B cell (primary cell): ENCODE results near the gene RHBDL1. TPM values are rescaled to one million over a fixed set of nuclear protein-coding genes. Genes with fewer than 3 reads are reported as not detected.

Experiments used
- ATAC-seq: fragments of 200-7000 bp; cut with Tn5 transposase; one replicate; pipeline ENCODE4 v1.10.0; 2021; ENCODE audit warnings: low read depth, mild to moderate bottlenecking, moderate number of reproducible peaks, moderate library complexity
- CTCF ChIA-PET: fragments of 350-600 bp; sonication (Branson Sonifier 250); formaldehyde crosslinking; loops from one replicate; lab custom pipeline; 2021; ENCODE audit warnings: antibody characterized with exemption, inconsistent platforms; lab: Charles Lee
- POLR2A ChIA-PET: fragments of 350-600 bp; sonication (Branson Sonifier 250); formaldehyde crosslinking; loops from one replicate; lab custom pipeline; 2021; ENCODE audit warnings: antibody characterized with exemption; lab: Charles Lee
- DNase-seq: peaks from one replicate; pipeline ENCODE4 v3.0.0; 2013
- H2AFZ ChIP-seq: 2 replicates; pipeline ENCODE4 v1.6.1; 2012; ENCODE audit warnings: mild to moderate bottlenecking, low read depth, low read length; ENCODE audit not compliant: insufficient read depth, poor library complexity, severe bottlenecking
- H3K27ac ChIP-seq, 2 donors: 1 replicate in 1 of 2; 2 replicates in 1 of 2; pipeline ENCODE4 v1.5.1; 2012 to 2013; ENCODE audit warnings: low read length in 2 of 2, mild to moderate bottlenecking in 2 of 2, moderate library complexity in 1 of 2
- H3K27me3 ChIP-seq, 4 experiments: fragments of 200-600 bp in 1 of 4; sonication (generic) in 1 of 4; replicated peaks in 1 of 4; 1 replicate in 2 of 4; 2 replicates in 2 of 4; pipeline versions ENCODE4 v1.6.1 to v1.7.0; 2013 to 2016; ENCODE audit warnings: low read length in 3 of 4, mild to moderate bottlenecking in 2 of 4, mixed read lengths in 1 of 4, moderate library complexity in 1 of 4; ENCODE audit not compliant: insufficient read depth in 4 of 4, control insufficient read depth in 3 of 4; ENCODE audit errors: control extremely low read depth in 1 of 4
- H3K36me3 ChIP-seq, 2 experiments: replicated peaks in 1 of 2; 1 replicate in 1 of 2; 2 replicates in 1 of 2; pipeline versions ENCODE4 v1.6.1 to v1.7.1; 2013; ENCODE audit warnings: low read length in 1 of 2; ENCODE audit not compliant: insufficient read depth in 2 of 2, control insufficient read depth in 1 of 2; ENCODE audit errors: control extremely low read depth in 1 of 2, extremely low read depth in 1 of 2
- H3K4me1 ChIP-seq, 2 donors: fragments of 200-600 bp in 1 of 2; sonication (generic) in 1 of 2; 1 replicate in 1 of 2; 2 replicates in 1 of 2; pipeline versions ENCODE4 v1.5.1 to v1.6.1; 2013 to 2017; ENCODE audit warnings: low read length in 2 of 2; ENCODE audit not compliant: control insufficient read depth in 2 of 2, insufficient read depth in 2 of 2
- H3K4me2 ChIP-seq: replicated peaks from 2 replicates; pipeline ENCODE3; 2012; ENCODE audit warnings: mild to moderate bottlenecking, low read depth, low read length; ENCODE audit not compliant: poor library complexity, severe bottlenecking
- H3K4me3 ChIP-seq, 5 experiments: fragments of 200-600 bp in 1 of 5; sonication (generic) in 1 of 5; 1 replicate in 3 of 5; 2 replicates in 2 of 5; pipeline versions ENCODE4 v1.5.1 to v1.7.0; 2011 to 2016; ENCODE audit warnings: low read length in 4 of 5, mild to moderate bottlenecking in 4 of 5, low read depth in 2 of 5, control low read depth in 1 of 5, moderate library complexity in 1 of 5; ENCODE audit not compliant: insufficient read depth in 1 of 5; ENCODE audit errors: control extremely low read depth in 1 of 5, extremely low read depth in 1 of 5
- H3K79me2 ChIP-seq: fragments of 200-600 bp; sonication (generic); one replicate; pipeline ENCODE4 v1.6.0; 2016; ENCODE audit warnings: low read length; ENCODE audit not compliant: control insufficient read depth, insufficient read depth
- H3K9ac ChIP-seq: fragments of 200-600 bp; sonication (generic); 2 replicates; pipeline ENCODE4 v1.6.1; 2017; ENCODE audit warnings: mild to moderate bottlenecking, low read length, moderate library complexity
- H3K9me3 ChIP-seq, 3 donors: one replicate each; pipeline versions ENCODE4 v1.6.1 to v1.7.1; 2013; ENCODE audit warnings: low read length in 2 of 3; ENCODE audit not compliant: control insufficient read depth in 2 of 3, insufficient read depth in 1 of 3; ENCODE audit errors: control extremely low read depth in 1 of 3
- H4K20me1 ChIP-seq: 2 replicates; pipeline ENCODE4 v1.6.0; 2012; ENCODE audit warnings: mild to moderate bottlenecking, low read length; ENCODE audit not compliant: insufficient read depth, control insufficient read depth, poor library complexity, severe bottlenecking
- H3K27ac Mint-ChIP-seq: one replicate; pipeline ENCODE4 v1.8.0; 2021; ENCODE audit warnings: mixed read lengths
- H3K27me3 Mint-ChIP-seq: one replicate; pipeline ENCODE4 v1.8.0; 2021; ENCODE audit warnings: mixed read lengths
- H3K4me1 Mint-ChIP-seq: one replicate; pipeline ENCODE4 v1.8.0; 2021; ENCODE audit warnings: mixed read lengths
- H3K4me3 Mint-ChIP-seq: one replicate; pipeline ENCODE4 v1.8.0; 2021; ENCODE audit warnings: mixed read lengths
- H3K9me3 Mint-ChIP-seq: one replicate; pipeline ENCODE4 v1.8.0; 2022; ENCODE audit warnings: mixed read lengths; ENCODE audit not compliant: insufficient read depth
- EZH2 ChIP-seq: IDR thresholded peaks from 2 replicates; pipeline ENCODE4 v1.6.1; 2012; ENCODE audit warnings: borderline replicate concordance, low read depth, mild to moderate bottlenecking, moderate library complexity, low read length; ENCODE audit not compliant: insufficient read depth, poor library complexity, severe bottlenecking
- WGBS: methylation state at CpG from one replicate; pipeline ENCODE4 v1.1.5; 2013; ENCODE audit warnings: missing lambda C conversion rate; ENCODE audit not compliant: insufficient coverage; 5-methylcytosine and 5-hydroxymethylcytosine counted together
- intact Hi-C: fragments of 100-400 bp; cut with micrococcal nuclease; formaldehyde crosslinking; loops from one replicate; pipeline ENCODE4 v1.10.0; 2022
- polyA plus RNA-seq: library from polyadenylated mRNA; depleted of rRNA; stranded (reverse); fragments of >200 nt; gene quantifications from 2 replicates; pipeline ENCODE4 v1.2.3, GENCODE V29; 2012
- total RNA-seq, 2 donors: library from RNA; stranded (reverse); fragments of 120-200 nt in 1 of 2; gene quantifications; 1 replicate in 1 of 2; 2 replicates in 1 of 2; pipeline versions ENCODE4 v1.2.3 to v1.2.4, GENCODE V29; 2013 to 2022
- TF ChIP-seq, protein P1 (sequence below): fragments of 200-600 bp; IDR thresholded peaks from one replicate; pipeline ENCODE4 v1.8.0; 2022; ENCODE audit warnings: antibody characterized with exemption, mild to moderate bottlenecking

RHBDL1 gene
- total and polyA plus RNA-seq, 2 donors (not counting 1 experiment from before 2014, with no cell fraction given), result 0.76 to 1.6 TPM

- TF ChIP-seq EZH2, result no peak
- TF ChIP-seq, protein P1, sequence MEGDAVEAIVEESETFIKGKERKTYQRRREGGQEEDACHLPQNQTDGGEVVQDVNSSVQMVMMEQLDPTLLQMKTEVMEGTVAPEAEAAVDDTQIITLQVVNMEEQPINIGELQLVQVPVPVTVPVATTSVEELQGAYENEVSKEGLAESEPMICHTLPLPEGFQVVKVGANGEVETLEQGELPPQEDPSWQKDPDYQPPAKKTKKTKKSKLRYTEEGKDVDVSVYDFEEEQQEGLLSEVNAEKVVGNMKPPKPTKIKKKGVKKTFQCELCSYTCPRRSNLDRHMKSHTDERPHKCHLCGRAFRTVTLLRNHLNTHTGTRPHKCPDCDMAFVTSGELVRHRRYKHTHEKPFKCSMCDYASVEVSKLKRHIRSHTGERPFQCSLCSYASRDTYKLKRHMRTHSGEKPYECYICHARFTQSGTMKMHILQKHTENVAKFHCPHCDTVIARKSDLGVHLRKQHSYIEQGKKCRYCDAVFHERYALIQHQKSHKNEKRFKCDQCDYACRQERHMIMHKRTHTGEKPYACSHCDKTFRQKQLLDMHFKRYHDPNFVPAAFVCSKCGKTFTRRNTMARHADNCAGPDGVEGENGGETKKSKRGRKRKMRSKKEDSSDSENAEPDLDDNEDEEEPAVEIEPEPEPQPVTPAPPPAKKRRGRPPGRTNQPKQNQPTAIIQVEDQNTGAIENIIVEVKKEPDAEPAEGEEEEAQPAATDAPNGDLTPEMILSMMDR, result no peak
- peaks cover 26% of the 10 kb centered on the region for H3K27me3 Mint-ChIP-seq
- ChIA-PET POLR2A (no interaction called here), CTCF (interaction anchor here (1.2 kb wide), 1 partner anchor 12 kb away, joined by 3 read pairs; no protein-coding TSS in a partner anchor)
- no peak overlapping the region for H3K27ac Mint-ChIP-seq
- H3K9ac ChIP-seq, result no peak overlapping the region
- no peak for ATAC-seq
- intact Hi-C loops, result no loop called here
- peak overlapping the region; percentile 30 for H3K4me2 ChIP-seq
- 7% methylated on average over 76 of the region's 76 CpGs for WGBS
- no peaks in the 10 kb centered on the region for H3K9me3 Mint-ChIP-seq
- no peaks in the 10 kb centered on the region for H3K79me2 ChIP-seq
- H3K27ac ChIP-seq, result no peak overlapping the region
- no peaks in the 10 kb centered on the region for H3K36me3 ChIP-seq
- peak; percentile 59 for DNase-seq
- H3K4me3 ChIP-seq, result no peak overlapping the region
- H3K4me1 Mint-ChIP-seq, result no peaks in the 10 kb centered on the region
- peaks cover 0 to 31% (median 0%) of the 10 kb centered on the region in 3 donors for H3K9me3 ChIP-seq
- H3K4me1 ChIP-seq, result peaks cover 18 to 20% of the 10 kb centered on the region in 2 donors
- peaks cover 0 to 72% (median 31%) of the 10 kb centered on the region in 4 experiments for H3K27me3 ChIP-seq
- no peaks in the 10 kb centered on the region for H4K20me1 ChIP-seq
- no peak overlapping the region for H2AFZ ChIP-seq
- H3K4me3 Mint-ChIP-seq, result no peak overlapping the region
Observed at GRCh38 chr16:700684-701584, 25.5 kb downstream of the RHBDL1 start.

GRCh38 chr16:702341-702740 lies 26.9 kb downstream of the RHBDL1 start:
- Mint-ChIP-seq H3K9me3 (no peaks in the 10 kb centered on the region), H3K4me3 (no peak overlapping the region), H3K4me1 (no peaks in the 10 kb centered on the region), H3K27me3 (peaks cover 21% of the 10 kb centered on the region), H3K27ac (no peak overlapping the region)
- Histone ChIP-seq H3K27me3 (peaks cover 0 to 74% (median 36%) of the 10 kb centered on the region in 4 experiments), H3K9ac (no peak overlapping the region), H3K4me1 (peaks cover 18 to 24% of the 10 kb centered on the region in 2 donors), H3K27ac (no peak overlapping the region), H3K9me3 (peaks cover 0 to 40% (median 0%) of the 10 kb centered on the region in 3 donors), H4K20me1 (no peaks in the 10 kb centered on the region), H2AFZ (no peak overlapping the region), H3K36me3 (no peaks in the 10 kb centered on the region), H3K79me2 (no peaks in the 10 kb centered on the region), H3K4me3 (no peak overlapping the region), H3K4me2 (no peak overlapping the region)
- TF ChIP-seq, protein P1, result no peak
- no peak for TF ChIP-seq EZH2
- CTCF ChIA-PET, result interaction anchor here (1.2 kb wide), 1 partner anchor 10 kb away, joined by 3 read pairs; no protein-coding TSS in a partner anchor
- ATAC-seq (no peak), DNase-seq (no peak)
- 89% methylated on average over 19 of the region's 19 CpGs for WGBS
- POLR2A ChIA-PET, result no interaction called here
- intact Hi-C loops, result no loop called here
